Brain pericyte (primary cell): Measurements from ENCODE around the gene DPF3.

Experiments used
- DNase-seq: peaks from one replicate; pipeline ENCODE4 v3.0.0-alpha.2; 2012; ENCODE audit warnings: low read depth, low spot score

The DPF3 gene

GRCh38 chr14:72600551-72601330 is 293.2 kb downstream of the DPF3 start:
- no peak for DNase-seq

GRCh38 chr14:72599579-72600470 is 294.1 kb downstream of the DPF3 start:
- DNase-seq, result no peak

GRCh38 chr14:72598306-72598705 is 295.6 kb downstream of the DPF3 start:
- no peak for DNase-seq

- no peak for DNase-seq
Observed at GRCh38 chr14:72597252-72598233, 296.4 kb downstream of the DPF3 start.

- no peak for DNase-seq
Observed at GRCh38 chr14:72595152-72595862, 298.6 kb downstream of the DPF3 start.

GRCh38 chr14:72594099-72594901 is 299.6 kb downstream of the DPF3 start:
- DNase-seq, result no peak

GRCh38 chr14:72591391-72591790 is 302.5 kb downstream of the DPF3 start:
- DNase-seq, result no peak

- DNase-seq, result no peak
Observed at GRCh38 chr14:72590577-72590976, 303.3 kb downstream of the DPF3 start.

GRCh38 chr14:72589652-72590051 is 304.2 kb downstream of the DPF3 start:
- no peak for DNase-seq

- DNase-seq, result no peak
Observed at GRCh38 chr14:72588521-72588920, 305.4 kb downstream of the DPF3 start.

GRCh38 chr14:72583316-72584272 is 310.3 kb downstream of the DPF3 start:
- no peak for DNase-seq

- no peak for DNase-seq
Observed at GRCh38 chr14:72582582-72582981, 311.3 kb downstream of the DPF3 start.

GRCh38 chr14:72578514-72578913 is 315.4 kb downstream of the DPF3 start:
- DNase-seq, result no peak

GRCh38 chr14:72577521-72577920 is 316.4 kb downstream of the DPF3 start:
- DNase-seq, result no peak

- DNase-seq, result no peak
Observed at GRCh38 chr14:72576258-72576657, 317.6 kb downstream of the DPF3 start.

GRCh38 chr14:72574715-72575114 is 319.2 kb downstream of the DPF3 start:
- no peak for DNase-seq

- no peak for DNase-seq
Observed at GRCh38 chr14:72573725-72574417, 320.0 kb downstream of the DPF3 start.
